H1 (cell line): Measurements from ENCODE around the gene CD28. TPM values are rescaled to one million over a fixed set of nuclear protein-coding genes. Genes with fewer than 3 reads are reported as not detected.

ENCODE experiments used
- CTCF ChIA-PET: fragments of 300-600 bp; sonication (Branson Sonifier 250); formaldehyde crosslinking; loops from one replicate; lab custom pipeline; 2021; ENCODE audit not compliant: partially characterized antibody; lab: Charles Lee
- POLR2A ChIA-PET: fragments of 300-600 bp; sonication (Branson Sonifier 250); formaldehyde crosslinking; loops from one replicate; lab custom pipeline; 2021; ENCODE audit warnings: inconsistent platforms; ENCODE audit not compliant: partially characterized antibody; lab: Charles Lee
- DNase-seq, 2 experiments: peaks; one replicate each; pipeline versions ENCODE4 v3.0.0 to v3.0.0-alpha.2; 2010 to 2022; ENCODE audit warnings: low spot score in 2 of 2, low read depth in 1 of 2, mixed read lengths in 1 of 2
- FAIRE-seq: peaks from 2 replicates; lab custom pipeline; 2011; peaks lifted over from hg19 to GRCh38; lab: Jason Lieb, UNC
- H2AFZ ChIP-seq: 2 replicates; pipeline ENCODE4 v1.8.1; 2012; ENCODE audit warnings: low read length, inconsistent platforms
- H2AK5ac ChIP-seq: 2 replicates; pipeline ENCODE4 v1.6.1; 2013; ENCODE audit warnings: low read depth, low read length
- H2BK120ac ChIP-seq: replicated peaks from 2 replicates; pipeline ENCODE3; 2013; ENCODE audit warnings: low read depth, low read length, inconsistent platforms
- H2BK12ac ChIP-seq: 2 replicates; pipeline ENCODE4 v1.6.1; 2013; ENCODE audit warnings: low read depth, low read length
- H2BK15ac ChIP-seq: 2 replicates; pipeline ENCODE4 v1.6.1; 2013; ENCODE audit warnings: low read length
- H2BK20ac ChIP-seq: 2 replicates; pipeline ENCODE4 v1.6.1; 2013; ENCODE audit warnings: low read length
- H2BK5ac ChIP-seq: 2 replicates; pipeline ENCODE4 v1.6.1; 2013; ENCODE audit warnings: low read depth, low read length
- H3K14ac ChIP-seq: 2 replicates; pipeline ENCODE4 v1.6.1; 2013; ENCODE audit warnings: inconsistent platforms; ENCODE audit not compliant: insufficient read length
- H3K18ac ChIP-seq: 2 replicates; pipeline ENCODE4 v1.6.1; 2013; ENCODE audit warnings: low read length; ENCODE audit errors: extremely low read depth
- H3K23ac ChIP-seq: 2 replicates; pipeline ENCODE4 v1.6.1; 2013; ENCODE audit warnings: inconsistent platforms; ENCODE audit not compliant: insufficient read length
- H3K23me2 ChIP-seq: 2 replicates; pipeline ENCODE4 v1.6.1; 2013; ENCODE audit warnings: low read depth, low read length
- H3K27ac ChIP-seq: 2 replicates; pipeline ENCODE4 v1.6.1; 2011; ENCODE audit warnings: low read depth, low read length, inconsistent platforms
- H3K27me3 ChIP-seq, 4 experiments: replicated peaks in 1 of 4; 1 replicate in 1 of 4; 2 replicates in 3 of 4; pipeline versions ENCODE4 v1.6.1 to v1.8.1; 2011 to 2013; ENCODE audit warnings: low read length in 3 of 4, mild to moderate bottlenecking in 3 of 4, inconsistent platforms in 2 of 4, mixed read lengths in 2 of 4, moderate library complexity in 1 of 4; ENCODE audit not compliant: control insufficient read depth in 3 of 4, insufficient read depth in 3 of 4; ENCODE audit errors: extremely low read depth in 1 of 4
- H3K36me3 ChIP-seq, 4 experiments: 2 replicates each; pipeline versions ENCODE4 v1.6.1 to v1.8.1; 2011 to 2013; ENCODE audit warnings: mild to moderate bottlenecking in 4 of 4, low read length in 3 of 4, moderate library complexity in 2 of 4, control low read depth in 1 of 4, inconsistent platforms in 1 of 4; ENCODE audit not compliant: insufficient read depth in 4 of 4, control insufficient read depth in 2 of 4
- H3K4ac ChIP-seq: replicated peaks from 2 replicates; pipeline ENCODE3; 2013; ENCODE audit warnings: low read length, low read depth, mixed read lengths, inconsistent platforms; ENCODE audit not compliant: insufficient read length
- H3K4me1 ChIP-seq, 4 experiments: replicated peaks in 1 of 4; 1 replicate in 1 of 4; 2 replicates in 3 of 4; pipeline versions ENCODE4 v1.6.1 to v1.8.1; 2011 to 2013; ENCODE audit warnings: low read length in 3 of 4, inconsistent platforms in 2 of 4, mixed read lengths in 1 of 4; ENCODE audit not compliant: insufficient read depth in 4 of 4, control insufficient read depth in 3 of 4
- H3K4me2 ChIP-seq, 2 experiments: 2 replicates each; pipeline versions ENCODE4 v1.6.1 to v1.8.1; 2011 to 2013; ENCODE audit warnings: low read depth in 2 of 2, low read length in 2 of 2, control low read depth in 1 of 2, inconsistent platforms in 1 of 2, mild to moderate bottlenecking in 1 of 2; ENCODE audit not compliant: insufficient read depth in 1 of 2
- H3K4me3 ChIP-seq, 4 experiments: fragments of 200-600, 300-600 bp in 1 of 4; sonication (generic), shearing (Covaris generic), sonication (Bioruptor Twin) in 1 of 4; 2 replicates each; pipeline versions ENCODE4 v1.5.1 to v1.8.1; 2011 to 2016; ENCODE audit warnings: low read length in 4 of 4, low read depth in 3 of 4, control low read depth in 2 of 4, inconsistent platforms in 2 of 4, mild to moderate bottlenecking in 2 of 4, mixed read lengths in 1 of 4, moderate library complexity in 1 of 4; ENCODE audit not compliant: insufficient read depth in 2 of 4; ENCODE audit errors: extremely low read depth in 1 of 4
- H3K56ac ChIP-seq: replicated peaks from 2 replicates; pipeline ENCODE3; 2013; ENCODE audit warnings: low read depth, mild to moderate bottlenecking, mixed read lengths, low read length, inconsistent platforms; ENCODE audit not compliant: insufficient read length
- H3K79me1 ChIP-seq: 2 replicates; pipeline ENCODE4 v1.6.1; 2013; ENCODE audit warnings: low read depth, low read length, control low read depth
- H3K79me2 ChIP-seq, 2 experiments: 2 replicates each; pipeline versions ENCODE4 v1.6.1 to v1.8.1; 2012 to 2013; ENCODE audit warnings: low read length in 2 of 2, mild to moderate bottlenecking in 2 of 2, inconsistent platforms in 1 of 2; ENCODE audit not compliant: insufficient read depth in 2 of 2, control insufficient read depth in 1 of 2
- H3K9ac ChIP-seq, 4 experiments: replicated peaks in 1 of 4; 1 replicate in 1 of 4; 2 replicates in 3 of 4; pipeline versions ENCODE4 v1.6.1 to v1.8.1; 2011 to 2013; ENCODE audit warnings: low read depth in 3 of 4, low read length in 3 of 4, control low read depth in 2 of 4, mild to moderate bottlenecking in 2 of 4, moderate library complexity in 2 of 4, inconsistent platforms in 1 of 4; ENCODE audit errors: extremely low read depth in 1 of 4
- H3K9me3 ChIP-seq, 2 experiments: 2 replicates each; pipeline versions ENCODE4 v1.6.1 to v1.8.1; 2012 to 2013; ENCODE audit warnings: mild to moderate bottlenecking in 2 of 2, moderate library complexity in 2 of 2, control low read depth in 1 of 2, inconsistent platforms in 1 of 2, low read depth in 1 of 2, low read length in 1 of 2, mixed read lengths in 1 of 2; ENCODE audit not compliant: insufficient read depth in 2 of 2
- H4K20me1 ChIP-seq, 2 experiments: replicated peaks in 1 of 2; 2 replicates each; pipeline versions ENCODE3 to v1.8.1; 2011 to 2013; ENCODE audit warnings: inconsistent platforms in 2 of 2, low read length in 2 of 2, mild to moderate bottlenecking in 1 of 2; ENCODE audit not compliant: insufficient read depth in 2 of 2, control insufficient read depth in 1 of 2
- H4K5ac ChIP-seq: 2 replicates; pipeline ENCODE4 v1.6.1; 2013; ENCODE audit warnings: low read length, low read depth, mixed read lengths, inconsistent platforms; ENCODE audit not compliant: insufficient read length
- H4K8ac ChIP-seq: 2 replicates; pipeline ENCODE4 v1.8.0; 2013; ENCODE audit warnings: mild to moderate bottlenecking, moderate library complexity, low read length, inconsistent platforms; ENCODE audit not compliant: insufficient read depth; ENCODE audit errors: extremely low read depth
- H4K91ac ChIP-seq: replicated peaks from 2 replicates; pipeline ENCODE3; 2013; ENCODE audit warnings: low read length, mixed read lengths, inconsistent platforms; ENCODE audit not compliant: insufficient read length
- CTBP2 ChIP-seq: IDR thresholded peaks from 2 replicates; pipeline ENCODE4 v1.7.0; 2011; ENCODE audit warnings: borderline replicate concordance, mild to moderate bottlenecking, moderate library complexity, mixed read lengths, low read length; ENCODE audit not compliant: insufficient read depth, insufficient read length
- PHF8 ChIP-seq: fragments of 200-600 bp; sonication (generic); conservative IDR thresholded peaks from 2 replicates; pipeline ENCODE4 v1.7.1; 2012; ENCODE audit warnings: low read depth, mild to moderate bottlenecking, inconsistent platforms, low read length, moderate library complexity
- WGBS, 2 experiments: shearing (Covaris generic) in 1 of 2; methylation state at CpG; one replicate each; pipeline versions ENCODE4 v1.1.6 to v1.1.7; 2013 to 2015; ENCODE audit warnings: low lambda C conversion rate in 2 of 2, mixed read lengths in 2 of 2, inconsistent platforms in 1 of 2, low coverage in 1 of 2, missing lambda C conversion rate in 1 of 2; ENCODE audit not compliant: insufficient replicate concordance in 2 of 2, insufficient coverage in 1 of 2, insufficient read length in 1 of 2; ENCODE audit errors: extremely low coverage in 1 of 2, missing lambda C conversion rate in 1 of 2; 5-methylcytosine and 5-hydroxymethylcytosine counted together
- polyA plus RNA-seq, 7 experiments: library from polyadenylated mRNA; depleted of rRNA in 3 of 7; stranded (reverse) in 5 of 7; unstranded in 2 of 7; fragments of >200 nt in 5 of 7; fragments of 200-250 nt in 2 of 7; gene quantifications; 1 replicate in 5 of 7; 2 replicates in 1 of 7; 4 replicates in 1 of 7; pipeline versions ENCODE4 v1.2.1 to v1.2.3, GENCODE V29; 2011 to 2013; ENCODE audit warnings: missing spikeins in 2 of 7, mixed read lengths in 2 of 7
- total RNA-seq: library from RNA; stranded (reverse); fragmentation: NEBNext Ultra II Directional; extraction: Animal tissue kit (Norgen Biotek cat#: 25700); gene quantifications from 2 replicates; pipeline ENCODE4 v1.2.1, GENCODE V29; 2021

The CD28 gene
- total and polyA plus RNA-seq, 2 of the 8 experiments (the other 6 are each of a cell fraction or from before 2014, with no cell fraction given), result not detected

DNA sequence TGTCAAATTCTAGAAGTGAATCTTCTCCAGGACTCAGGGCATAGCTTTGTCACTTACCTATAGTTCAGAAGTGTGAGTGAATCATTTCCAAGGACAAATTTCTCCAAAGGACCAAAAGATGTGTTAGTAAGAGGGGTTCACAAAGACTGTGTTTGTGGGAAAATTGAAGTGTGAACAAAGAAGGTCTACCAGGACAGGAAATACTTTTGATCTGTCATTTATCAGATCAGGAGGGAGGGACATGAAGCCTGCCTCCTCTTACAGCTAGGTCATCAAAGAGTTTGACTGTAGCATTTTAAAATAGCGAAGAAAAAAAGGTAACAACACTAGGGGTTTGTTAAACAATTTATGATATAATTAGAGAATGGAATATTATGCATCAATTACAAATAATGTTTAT, 2.0 kb upstream of the CD28 start:
- TF ChIP-seq CTBP2 (no peak), PHF8 (no peak)
- ChIA-PET CTCF (interaction anchor here (1.3 kb wide), 1 partner anchor 28 kb away, joined by 3 read pairs; no protein-coding TSS in a partner anchor), POLR2A (no interaction called here)
- Histone ChIP-seq H3K36me3 (no peaks in the 10 kb centered on the region), H3K79me2 (no peaks in the 10 kb centered on the region), H2AFZ (no peak overlapping the region), H4K5ac (no peak overlapping the region), H4K91ac (no peak overlapping the region), H2BK20ac (no peak overlapping the region), H3K4me3 (no peak overlapping the region), H2BK5ac (no peak overlapping the region), H3K23me2 (no peaks in the 10 kb centered on the region), H3K79me1 (no peaks in the 10 kb centered on the region), H3K27me3 (no peaks in the 10 kb centered on the region), H2BK15ac (no peak overlapping the region), H3K4me2 (no peak overlapping the region), H3K27ac (no peak overlapping the region), H3K4ac (no peak overlapping the region), H3K9ac (no peak overlapping the region), H3K9me3 (no peaks in the 10 kb centered on the region), H3K4me1 (no peaks in the 10 kb centered on the region), H2BK120ac (no peak overlapping the region), H4K20me1 (no peaks in the 10 kb centered on the region), H3K56ac (no peak overlapping the region), H3K14ac (no peak overlapping the region), H3K23ac (no peak overlapping the region), H2AK5ac (no peak overlapping the region), H2BK12ac (no peak overlapping the region), H3K18ac (no peak overlapping the region), H4K8ac (no peak overlapping the region)
- WGBS, 2 experiments, result 96% methylated on average over 1 of the region's 1 CpG; no CpG with 5 or more reads in 1 of the 2 experiments
- no peak for FAIRE-seq
- DNase-seq, result no peak
